IMR-90 (cell line): Measurements from ENCODE around the gene TBX1. TPM values are rescaled to one million over a fixed set of nuclear protein-coding genes. Genes with fewer than 3 reads are reported as not detected.

ENCODE experiments used
- ATAC-seq: fragments of 200-7000 bp; cut with Tn5 transposase; 2 replicates; pipeline ENCODE4 v1.9.1; 2020; ENCODE audit warnings: low read depth, mild to moderate bottlenecking, moderate library complexity
- BruUV-seq: library from RNA; stranded (reverse); fragments of 400-500 nt; replicated peaks from 2 replicates; lab custom pipeline; 2021; lab: Mats Ljungman, UMichigan
- CTCF ChIA-PET: fragments of 300-600 bp; formaldehyde crosslinking; extraction: SDS; loops from one replicate; lab custom pipeline; 2021; ENCODE audit warnings: antibody characterized with exemption; lab: Yijun Ruan, JAX
- POLR2A ChIA-PET: fragments of 300-600 bp; sonication (Branson Sonifier 250); formaldehyde crosslinking; loops from one replicate; lab custom pipeline; 2022; ENCODE audit warnings: antibody characterized with exemption; ENCODE audit not compliant: unreplicated experiment; lab: Charles Lee
- DNase-seq: peaks from one replicate; pipeline ENCODE4 v3.0.0; 2013
- H2AFZ ChIP-seq: replicated peaks from 2 replicates; pipeline ENCODE3; 2013; ENCODE audit warnings: low read length, mild to moderate bottlenecking; ENCODE audit not compliant: poor library complexity
- H2AK5ac ChIP-seq: 2 replicates; pipeline ENCODE4 v1.6.1; 2013; ENCODE audit warnings: low read depth, low read length, inconsistent platforms
- H2AK9ac ChIP-seq: replicated peaks from 2 replicates; pipeline ENCODE3; 2013; ENCODE audit warnings: mild to moderate bottlenecking, low read depth, low read length, moderate library complexity; ENCODE audit not compliant: poor library complexity
- H2BK120ac ChIP-seq: 2 replicates; pipeline ENCODE4 v1.6.1; 2013; ENCODE audit warnings: low read depth, low read length, inconsistent platforms
- H2BK15ac ChIP-seq: 3 replicates; pipeline ENCODE4 v1.6.1; 2013; ENCODE audit warnings: low read depth, low read length, inconsistent platforms
- H2BK20ac ChIP-seq: 2 replicates; pipeline ENCODE4 v1.6.1; 2013; ENCODE audit warnings: low read depth, mild to moderate bottlenecking, inconsistent platforms, low read length, moderate library complexity
- H2BK5ac ChIP-seq: 2 replicates; pipeline ENCODE4 v1.6.1; 2013; ENCODE audit warnings: mild to moderate bottlenecking, low read depth, low read length, inconsistent platforms; ENCODE audit not compliant: poor library complexity, severe bottlenecking
- H3K14ac ChIP-seq: replicated peaks from 2 replicates; pipeline ENCODE4 v1.6.1; 2013; ENCODE audit warnings: low read depth, low read length, inconsistent platforms
- H3K18ac ChIP-seq: 2 replicates; pipeline ENCODE4 v1.6.1; 2013; ENCODE audit warnings: low read depth, low read length, control low read depth
- H3K23ac ChIP-seq: 2 replicates; pipeline ENCODE4 v1.6.1; 2013; ENCODE audit warnings: low read depth, low read length, inconsistent platforms
- H3K27ac ChIP-seq: 2 replicates; pipeline ENCODE4 v1.5.1; 2013; ENCODE audit warnings: mild to moderate bottlenecking, control low read depth, low read length; ENCODE audit not compliant: insufficient read depth
- H3K27me3 ChIP-seq: 2 replicates; pipeline ENCODE4 v1.6.1; 2013; ENCODE audit warnings: low read length; ENCODE audit not compliant: control insufficient read depth, insufficient read depth
- H3K36me3 ChIP-seq: 2 replicates; pipeline ENCODE4 v1.6.1; 2013; ENCODE audit warnings: low read length, mixed read lengths; ENCODE audit not compliant: control insufficient read depth, insufficient read depth
- H3K4ac ChIP-seq: 2 replicates; pipeline ENCODE4 v1.6.1; 2013; ENCODE audit warnings: low read depth, low read length, inconsistent platforms
- H3K4me1 ChIP-seq: 2 replicates; pipeline ENCODE4 v1.6.1; 2013; ENCODE audit warnings: low read length, mixed read lengths; ENCODE audit not compliant: control insufficient read depth, insufficient read depth
- H3K4me2 ChIP-seq: 2 replicates; pipeline ENCODE4 v1.6.1; 2013; ENCODE audit warnings: low read depth, mild to moderate bottlenecking, control low read depth, low read length, moderate library complexity
- H3K4me3 ChIP-seq: 2 replicates; pipeline ENCODE4 v1.5.1; 2013; ENCODE audit warnings: low read depth, mild to moderate bottlenecking, control low read depth, low read length, moderate library complexity; ENCODE audit not compliant: insufficient read depth
- H3K56ac ChIP-seq: 2 replicates; pipeline ENCODE4 v1.6.1; 2013; ENCODE audit warnings: low read length, inconsistent platforms; ENCODE audit not compliant: insufficient read depth; ENCODE audit errors: extremely low read depth
- H3K79me1 ChIP-seq, 2 experiments: 2 replicates each; pipeline ENCODE4 v1.6.1; 2013; ENCODE audit warnings: low read length in 2 of 2, inconsistent platforms in 1 of 2, low read depth in 1 of 2
- H3K9ac ChIP-seq: 2 replicates; pipeline ENCODE4 v1.6.1; 2013; ENCODE audit warnings: low read depth, low read length, control low read depth
- H3K9me1 ChIP-seq: 2 replicates; pipeline ENCODE4 v1.6.1; 2013; ENCODE audit warnings: low read length, inconsistent platforms; ENCODE audit not compliant: insufficient read depth
- H3K9me3 ChIP-seq: 2 replicates; pipeline ENCODE4 v1.6.1; 2013; ENCODE audit warnings: low read length; ENCODE audit not compliant: control insufficient read depth, insufficient read depth
- H4K20me1 ChIP-seq: 2 replicates; pipeline ENCODE4 v1.6.1; 2013; ENCODE audit warnings: low read length, inconsistent platforms; ENCODE audit not compliant: insufficient read depth
- H4K5ac ChIP-seq: 2 replicates; pipeline ENCODE4 v1.6.1; 2013; ENCODE audit warnings: mild to moderate bottlenecking, low read depth, low read length, control low read depth
- H4K8ac ChIP-seq, 2 experiments: 2 replicates each; pipeline ENCODE4 v1.6.1; 2013; ENCODE audit warnings: low read depth in 2 of 2, low read length in 2 of 2, control low read depth in 1 of 2, inconsistent platforms in 1 of 2
- H4K91ac ChIP-seq: 2 replicates; pipeline ENCODE4 v1.6.1; 2013; ENCODE audit warnings: low read depth, low read length, inconsistent platforms; ENCODE audit not compliant: insufficient read depth
- BHLHE40 ChIP-seq: fragments of 150-350 bp; IDR thresholded peaks from 2 replicates; pipeline ENCODE4 v1.6.1; 2016; ENCODE audit warnings: mild to moderate bottlenecking, low read depth, low read length
- MXI1 ChIP-seq: IDR thresholded peaks from 2 replicates; pipeline ENCODE4 v1.6.1; 2012; ENCODE audit warnings: low read depth, mild to moderate bottlenecking, low read length, moderate library complexity, borderline replicate concordance
- NFE2L2 ChIP-seq: fragments of 150-350 bp; IDR thresholded peaks from 2 replicates; pipeline ENCODE4 v1.6.1; 2016; ENCODE audit warnings: low read depth, mild to moderate bottlenecking, low read length
- RAD21 ChIP-seq: IDR thresholded peaks from 2 replicates; pipeline ENCODE4 v1.6.1; 2012; ENCODE audit warnings: low read length, improper control_type of control experiment
- whole genome bisulfite sequencing, 2 experiments: methylation state at CpG; one replicate each; pipeline versions ENCODE4 v1.1.5 to v1.1.7; 2013; ENCODE audit warnings: missing lambda C conversion rate in 2 of 2; ENCODE audit not compliant: insufficient read length in 1 of 2; ENCODE audit errors: extremely low coverage in 2 of 2; 5-methylcytosine and 5-hydroxymethylcytosine counted together
- dilution Hi-C: fragments of 300-500 bp; cut with HindIII; formaldehyde crosslinking; loops from one replicate; pipeline ENCODE4 v1.14.3; 2018; ENCODE audit warnings: low sequenced_read_pairs; ENCODE audit not compliant: unreplicated experiment
- in situ Hi-C: fragments of 300-500 bp; cut with MboI; formaldehyde crosslinking; loops from 3 replicates; pipeline ENCODE4 v1.14.3; 2019; ENCODE audit warnings: low sequenced_read_pairs, inconsistent platforms, mixed read lengths
- intact Hi-C: fragments of 100-400 bp; cut with micrococcal nuclease; formaldehyde crosslinking; loops from 2 replicates; pipeline ENCODE4 v1.10.0; 2022
- polyA plus RNA-seq, 3 experiments: library from polyadenylated mRNA; depleted of rRNA; stranded (reverse); fragments of >200 nt; gene quantifications; 2 replicates each; pipeline ENCODE4 v1.2.3, GENCODE V29; 2012; ENCODE audit warnings: low replicate concordance in 1 of 3
- total RNA-seq: library from RNA; depleted of rRNA; stranded (reverse); fragments of >200 nt; gene quantifications from 2 replicates; pipeline ENCODE4 v1.2.3, GENCODE V29; 2012
- TF ChIP-seq, protein P1 (sequence below): conservative IDR thresholded peaks from 2 replicates; pipeline ENCODE4 v1.5.1; 2012; ENCODE audit warnings: mild to moderate bottlenecking, low read depth, low read length, improper control_type of control experiment

Gene TBX1
- total and polyA plus RNA-seq, 2 of the 4 experiments (the other 2 are of a cell fraction), result 0.03 TPM; not detected in 1

- TF ChIP-seq NFE2L2 (no peak), MXI1 (no peak)
Measured at GRCh38 chr22:19800306-19800705, 39.7 kb downstream of the TBX1 start (continued).

- H2BK15ac ChIP-seq, result no peak overlapping the region; the same call in 2 of the 3 replicates
- ChIA-PET CTCF (interaction anchor here (0.6 to 1.3 kb wide), 6 partner anchors 11 to 773 kb away, joined by 3 to 4 read pairs (median 3); no protein-coding TSS in a partner anchor), POLR2A (no interaction called here)
- H2AK9ac ChIP-seq, result peak overlapping the region; percentile 59
- no peak overlapping the region for H3K14ac ChIP-seq
- DNase-seq (peak; percentile 25), ATAC-seq (peak; percentile 48; the same call in 1 of the 2 replicates)
- intact Hi-C loops (no loop called here), dilution Hi-C loops (no loop called here), in situ Hi-C loops (no loop called here)
- H2BK120ac ChIP-seq, result no peak overlapping the region
- H3K4ac ChIP-seq, result no peak overlapping the region
- no peaks in the 10 kb centered on the region for H4K20me1 ChIP-seq
- no peak overlapping the region for H4K5ac ChIP-seq
- no peak overlapping the region for H4K91ac ChIP-seq
- no peaks in the 10 kb centered on the region for H3K27me3 ChIP-seq
- no peaks in the 10 kb centered on the region for H3K9me3 ChIP-seq
- H3K4me1 ChIP-seq, result peaks cover 9% of the 10 kb centered on the region
- H3K9ac ChIP-seq, result no peak overlapping the region
- H3K18ac ChIP-seq, result no peak overlapping the region
- peak overlapping the region; percentile 13; the same call in 1 of the 2 replicates for H2AK5ac ChIP-seq
- no peak overlapping the region for H2BK5ac ChIP-seq
- TF ChIP-seq, protein P1, sequence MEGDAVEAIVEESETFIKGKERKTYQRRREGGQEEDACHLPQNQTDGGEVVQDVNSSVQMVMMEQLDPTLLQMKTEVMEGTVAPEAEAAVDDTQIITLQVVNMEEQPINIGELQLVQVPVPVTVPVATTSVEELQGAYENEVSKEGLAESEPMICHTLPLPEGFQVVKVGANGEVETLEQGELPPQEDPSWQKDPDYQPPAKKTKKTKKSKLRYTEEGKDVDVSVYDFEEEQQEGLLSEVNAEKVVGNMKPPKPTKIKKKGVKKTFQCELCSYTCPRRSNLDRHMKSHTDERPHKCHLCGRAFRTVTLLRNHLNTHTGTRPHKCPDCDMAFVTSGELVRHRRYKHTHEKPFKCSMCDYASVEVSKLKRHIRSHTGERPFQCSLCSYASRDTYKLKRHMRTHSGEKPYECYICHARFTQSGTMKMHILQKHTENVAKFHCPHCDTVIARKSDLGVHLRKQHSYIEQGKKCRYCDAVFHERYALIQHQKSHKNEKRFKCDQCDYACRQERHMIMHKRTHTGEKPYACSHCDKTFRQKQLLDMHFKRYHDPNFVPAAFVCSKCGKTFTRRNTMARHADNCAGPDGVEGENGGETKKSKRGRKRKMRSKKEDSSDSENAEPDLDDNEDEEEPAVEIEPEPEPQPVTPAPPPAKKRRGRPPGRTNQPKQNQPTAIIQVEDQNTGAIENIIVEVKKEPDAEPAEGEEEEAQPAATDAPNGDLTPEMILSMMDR, result peak; percentile 43
- TF ChIP-seq RAD21, result 0 out of 2 replicates have a peak, but pooled peaks have one; percentile 27
- TF ChIP-seq BHLHE40, result no peak
- H3K56ac ChIP-seq, result no peak overlapping the region
- no peak overlapping the region for H3K27ac ChIP-seq
- WGBS, 2 experiments, result no CpG with 5 or more reads among the region's 13 CpGs
- H2BK20ac ChIP-seq, result no peak overlapping the region
- H3K4me3 ChIP-seq, result no peak overlapping the region
- no TSS peak for BruUV-seq
- no peak overlapping the region for H2AFZ ChIP-seq
- peaks cover 6% of the 10 kb centered on the region for H3K9me1 ChIP-seq
- H4K8ac ChIP-seq, result no peak overlapping the region
- H3K4me2 ChIP-seq, result no peak overlapping the region
- H3K36me3 ChIP-seq, result no peaks in the 10 kb centered on the region
- H3K79me1 ChIP-seq, result no peaks in the 10 kb centered on the region
- H3K23ac ChIP-seq, result no peak overlapping the region
Measured at GRCh38 chr22:19800761-19801244, 40.2 kb downstream of the TBX1 start.
